Liver (tissue), 9 donors: ENCODE data around the gene WDFY1. TPM values are rescaled to one million over a fixed set of nuclear protein-coding genes. Genes with fewer than 3 reads are reported as not detected.
"Not testable (repeated sequence)": the region's sequence is repeated elsewhere in the genome, so short reads cannot be mapped to it uniquely, and the experiment has no call there.

Source experiments
- DNase-seq: peaks from one replicate; pipeline ENCODE4 v3.0.0-alpha.2; 2017; ENCODE audit warnings: low spot score
- H3K27ac ChIP-seq, 2 donors: one replicate each; pipeline ENCODE4 v1.7.0; 2013; ENCODE audit warnings: inconsistent platforms in 2 of 2, low read length in 2 of 2, control low read depth in 1 of 2, low read depth in 1 of 2, mild to moderate bottlenecking in 1 of 2
- H3K27me3 ChIP-seq, 4 donors: one replicate each; pipeline versions ENCODE4 v1.6.1 to v1.7.0; 2013; ENCODE audit warnings: low read length in 3 of 4, inconsistent platforms in 1 of 4, mild to moderate bottlenecking in 1 of 4, moderate library complexity in 1 of 4; ENCODE audit not compliant: control insufficient read depth in 4 of 4, insufficient read depth in 4 of 4
- H3K36me3 ChIP-seq, 4 donors: one replicate each; pipeline versions ENCODE4 v1.6.1 to v1.7.0; 2013; ENCODE audit warnings: low read length in 3 of 4, mild to moderate bottlenecking in 3 of 4, low read depth in 1 of 4, moderate library complexity in 1 of 4; ENCODE audit not compliant: control insufficient read depth in 4 of 4, insufficient read depth in 3 of 4
- H3K4me1 ChIP-seq, 4 donors: one replicate each; pipeline versions ENCODE4 v1.6.1 to v1.7.0; 2013; ENCODE audit warnings: low read length in 3 of 4, mild to moderate bottlenecking in 3 of 4, moderate library complexity in 1 of 4; ENCODE audit not compliant: control insufficient read depth in 4 of 4, insufficient read depth in 4 of 4
- H3K4me3 ChIP-seq, 3 donors: one replicate each; pipeline versions ENCODE4 v1.6.1 to v1.7.0; 2013; ENCODE audit warnings: low read length in 3 of 3, control low read depth in 1 of 3, low read depth in 1 of 3, mild to moderate bottlenecking in 1 of 3
- H3K9ac ChIP-seq, 2 donors: one replicate each; pipeline ENCODE4 v1.7.0; 2013; ENCODE audit warnings: low read length in 2 of 2, mild to moderate bottlenecking in 2 of 2, moderate library complexity in 2 of 2, control low read depth in 1 of 2, low read depth in 1 of 2
- H3K9me3 ChIP-seq, 4 donors: one replicate each; pipeline versions ENCODE4 v1.6.1 to v1.7.0; 2013; ENCODE audit warnings: low read length in 3 of 4; ENCODE audit not compliant: control insufficient read depth in 4 of 4
- ATF3 ChIP-seq: IDR thresholded peaks from 2 replicates; pipeline ENCODE4 v1.6.1; 2016; ENCODE audit warnings: antibody characterized with exemption
- FOXA2 ChIP-seq: IDR thresholded peaks from 2 replicates; pipeline ENCODE4 v1.6.1; 2016; ENCODE audit warnings: antibody characterized with exemption
- HNF4A ChIP-seq, 2 donors: conservative IDR thresholded peaks; 2 replicates each; pipeline ENCODE4 v1.6.1; 2016; ENCODE audit warnings: antibody characterized with exemption in 2 of 2, mild to moderate bottlenecking in 2 of 2
- HNF4G ChIP-seq: IDR thresholded peaks from 2 replicates; pipeline ENCODE4 v1.6.1; 2016; ENCODE audit warnings: antibody characterized with exemption
- JUND ChIP-seq, 2 donors: IDR thresholded peaks; 2 replicates each; pipeline ENCODE4 v1.6.1; 2016; ENCODE audit warnings: antibody characterized with exemption in 2 of 2
- MAX ChIP-seq: IDR thresholded peaks from 2 replicates; pipeline ENCODE4 v1.6.1; 2016; ENCODE audit warnings: antibody characterized with exemption
- NR2F2 ChIP-seq: IDR thresholded peaks from 2 replicates; pipeline ENCODE4 v1.6.1; 2016; ENCODE audit warnings: antibody characterized with exemption
- RAD21 ChIP-seq, 2 donors: IDR thresholded peaks; 2 replicates each; pipeline ENCODE4 v1.6.1; 2016; ENCODE audit warnings: antibody characterized with exemption in 2 of 2, mild to moderate bottlenecking in 2 of 2
- REST ChIP-seq: IDR thresholded peaks from 2 replicates; pipeline ENCODE4 v1.6.1; 2016; ENCODE audit warnings: antibody characterized with exemption, mild to moderate bottlenecking
- TAF1 ChIP-seq: conservative IDR thresholded peaks from 2 replicates; pipeline ENCODE4 v1.6.1; 2016; ENCODE audit warnings: antibody characterized with exemption, mild to moderate bottlenecking
- YY1 ChIP-seq: IDR thresholded peaks from 2 replicates; pipeline ENCODE4 v1.6.1; 2016; ENCODE audit warnings: antibody characterized with exemption, mild to moderate bottlenecking
- WGBS: extraction: QIAGEN DNeasy Blood & Tissue Kit; methylation state at CpG from one replicate; pipeline ENCODE4 v1.1.7; 2013; 5-methylcytosine and 5-hydroxymethylcytosine counted together
- polyA plus RNA-seq, 2 donors: library from polyadenylated mRNA; stranded (reverse) in 1 of 2; unstranded in 1 of 2; fragments of 200-250 nt in 1 of 2; fragments of >200 nt in 1 of 2; fragmentation: Nextera tagmentation in 1 of 2; extraction: Ambion mirVana in 1 of 2; gene quantifications; one replicate each; pipeline versions ENCODE4 v1.2.1 to v1.2.3, GENCODE V29; 2013 to 2015
- total RNA-seq, 2 donors: library from RNA; depleted of rRNA; stranded (reverse); fragments of >200 nt; gene quantifications; one replicate each; pipeline ENCODE4 v1.2.3, GENCODE V29; 2014
- donor health status: healthy.
- donor health status: healthy.
- donor health status: healthy.
- donor health status: healthy.
- donor health status: healthy.

WDFY1 gene
- total and polyA plus RNA-seq, 4 donors, result 12.0 to 34.2 (median 24.1) TPM

GRCh38 chr2:223943561-223944008, 1.6 kb downstream of the WDFY1 start (continued):
- TF ChIP-seq ATF3 (no peak), JUND (IDR thresholded peaks at IDR 0.05) (no peak), MAX (no peak), HNF4A (conservative IDR thresholded peaks at IDR 0.05) (no peak)

- no peak for TF ChIP-seq FOXA2
- TF ChIP-seq NR2F2, result no peak
- no peak for TF ChIP-seq RAD21 (IDR thresholded peaks at IDR 0.05)
- no peak for TF ChIP-seq TAF1
- TF ChIP-seq HNF4A (conservative IDR thresholded peaks at IDR 0.05), result no peak
- TF ChIP-seq REST, result no peak
- no peak for TF ChIP-seq YY1
- TF ChIP-seq JUND (IDR thresholded peaks at IDR 0.05), result no peak
- TF ChIP-seq ATF3, result no peak
- TF ChIP-seq HNF4G, result no peak
- WGBS, result 78% methylated on average over 1 of the region's 1 CpG
- no peaks in the 10 kb centered on the region for H3K27me3 ChIP-seq
- H3K4me1 ChIP-seq, result peaks cover 3 to 19% (median 9%) of the 10 kb centered on the region in 4 donors
- H3K27ac ChIP-seq, result no peak overlapping the region
- no peak for DNase-seq
- no peaks in the 10 kb centered on the region for H3K9me3 ChIP-seq
- no peaks in the 10 kb centered on the region for H3K36me3 ChIP-seq
- H3K4me3 ChIP-seq, result no peak overlapping the region
- peak overlapping the region in 1 of 2 donors; percentile 21 for H3K9ac ChIP-seq
Measured at GRCh38 chr2:223943135-223943534, 2.0 kb downstream of the WDFY1 start.

GRCh38 chr2:223941579-223942277, 3.4 kb downstream of the WDFY1 start:
- no peaks in the 10 kb centered on the region for H3K36me3 ChIP-seq
- peaks cover 3 to 19% (median 9%) of the 10 kb centered on the region in 4 donors for H3K4me1 ChIP-seq
- no peak for DNase-seq
- TF ChIP-seq MAX, result no peak
- peak in 1 of 2 donors; percentile 51 for TF ChIP-seq JUND (IDR thresholded peaks at IDR 0.05)
- H3K4me3 ChIP-seq, result no peak overlapping the region
- H3K27me3 ChIP-seq, result no peaks in the 10 kb centered on the region
- no peak overlapping the region for H3K27ac ChIP-seq
- 58% methylated on average over 12 of the region's 12 CpGs for WGBS
- H3K9ac ChIP-seq, result no peak overlapping the region
- H3K9me3 ChIP-seq, result no peaks in the 10 kb centered on the region

GRCh38 chr2:223939438-223939837, 5.7 kb downstream of the WDFY1 start:
- not testable (repeated sequence) for H3K9me3 ChIP-seq, H3K36me3 ChIP-seq, H3K9ac ChIP-seq, H3K27me3 ChIP-seq, H3K27ac ChIP-seq, DNase-seq, H3K4me3 ChIP-seq
- H3K4me1 ChIP-seq, result peaks cover 6 to 16% (median 8%) of the 10 kb centered on the region in 4 donors
- 53% methylated on average over 2 of the region's 2 CpGs for whole genome bisulfite sequencing
